Loucy (cell line): ENCODE data around the gene NANOS3.

Experiments
- EZH2phosphoT487 ChIP-seq: fragments of 200-600 bp; IDR thresholded peaks from 2 replicates; pipeline ENCODE4 v1.6.1; 2018; ENCODE audit warnings: antibody characterized with exemption, mild to moderate bottlenecking, moderate library complexity, borderline replicate concordance
- TF ChIP-seq, protein P1 (sequence below): fragments of 200-600 bp; sonication (generic); conservative IDR thresholded peaks from 2 replicates; pipeline ENCODE4 v1.5.1; 2014; ENCODE audit warnings: mild to moderate bottlenecking, antibody characterized with exemption, low read length

DNA sequence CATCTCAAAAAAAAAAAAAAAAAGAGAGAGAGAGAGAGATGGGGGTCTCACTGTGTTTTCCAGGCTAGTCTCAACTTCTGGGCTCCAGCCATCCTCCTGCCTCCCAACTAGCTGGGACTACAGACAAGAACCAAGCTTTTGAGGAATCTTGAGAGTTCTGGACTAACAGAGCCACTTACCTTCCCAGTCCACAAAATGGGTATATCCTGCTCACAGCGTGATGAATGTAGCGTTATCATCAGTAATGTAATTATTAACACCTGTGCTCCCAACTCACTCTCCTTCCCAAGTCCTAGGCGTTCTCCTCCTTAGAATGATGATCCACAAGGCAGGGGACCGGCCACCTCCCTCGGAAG, 4.6 kb upstream of the NANOS3 start:
- TF ChIP-seq, protein P1, sequence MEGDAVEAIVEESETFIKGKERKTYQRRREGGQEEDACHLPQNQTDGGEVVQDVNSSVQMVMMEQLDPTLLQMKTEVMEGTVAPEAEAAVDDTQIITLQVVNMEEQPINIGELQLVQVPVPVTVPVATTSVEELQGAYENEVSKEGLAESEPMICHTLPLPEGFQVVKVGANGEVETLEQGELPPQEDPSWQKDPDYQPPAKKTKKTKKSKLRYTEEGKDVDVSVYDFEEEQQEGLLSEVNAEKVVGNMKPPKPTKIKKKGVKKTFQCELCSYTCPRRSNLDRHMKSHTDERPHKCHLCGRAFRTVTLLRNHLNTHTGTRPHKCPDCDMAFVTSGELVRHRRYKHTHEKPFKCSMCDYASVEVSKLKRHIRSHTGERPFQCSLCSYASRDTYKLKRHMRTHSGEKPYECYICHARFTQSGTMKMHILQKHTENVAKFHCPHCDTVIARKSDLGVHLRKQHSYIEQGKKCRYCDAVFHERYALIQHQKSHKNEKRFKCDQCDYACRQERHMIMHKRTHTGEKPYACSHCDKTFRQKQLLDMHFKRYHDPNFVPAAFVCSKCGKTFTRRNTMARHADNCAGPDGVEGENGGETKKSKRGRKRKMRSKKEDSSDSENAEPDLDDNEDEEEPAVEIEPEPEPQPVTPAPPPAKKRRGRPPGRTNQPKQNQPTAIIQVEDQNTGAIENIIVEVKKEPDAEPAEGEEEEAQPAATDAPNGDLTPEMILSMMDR = no peak
- no peak for TF ChIP-seq EZH2phosphoT487
